Ovary (tissue), 3 donors: ENCODE measurements around the gene RABL6.

Experiments used
- CTCF ChIP-seq, 3 donors: fragments of 450-650 bp in 2 of 3; fragments of 200-600 bp in 1 of 3; IDR thresholded peaks; one replicate each; pipeline versions ENCODE4 v1.5.1 to v1.8.0; 2016 to 2022; ENCODE audit warnings: antibody characterized with exemption in 3 of 3, mild to moderate bottlenecking in 1 of 3
- POLR2A ChIP-seq: fragments of 450-650 bp; IDR thresholded peaks from one replicate; pipeline ENCODE4 v1.6.1; 2017; ENCODE audit warnings: antibody characterized with exemption, mild to moderate bottlenecking, moderate library complexity
- donor health status: DM: no; HTN: no; CAD: no.

GRCh38 chr9:136860933-136861873 is 53.5 kb downstream of the RABL6 start:
- no peak for TF ChIP-seq CTCF (IDR thresholded peaks at IDR 0.05)
- TF ChIP-seq POLR2A = no peak
